Neutrophil (primary cell): ENCODE results near the gene PNKP.

Experiments
- H3K27ac ChIP-seq: fragments of 200-600 bp; sonication (generic); 2 replicates; pipeline ENCODE4 v1.5.1; 2016; ENCODE audit warnings: mild to moderate bottlenecking, moderate library complexity
- H3K27me3 ChIP-seq: fragments of 200-600 bp; sonication (generic); 2 replicates; pipeline ENCODE4 v1.6.0; 2016; ENCODE audit warnings: mild to moderate bottlenecking
- H3K36me3 ChIP-seq: fragments of 200-600 bp; sonication (generic); 2 replicates; pipeline ENCODE4 v1.5.1; 2017
- H3K4me1 ChIP-seq, 2 experiments: fragments of 200-600 bp in 1 of 2; sonication (generic) in 1 of 2; 1 replicate in 1 of 2; 2 replicates in 1 of 2; pipeline versions ENCODE4 v1.5.1 to v1.6.1; 2013 to 2016; ENCODE audit warnings: low read depth in 1 of 2, low read length in 1 of 2, mild to moderate bottlenecking in 1 of 2, moderate library complexity in 1 of 2; ENCODE audit not compliant: control insufficient read depth in 1 of 2, insufficient read depth in 1 of 2
- H3K4me3 ChIP-seq, 2 experiments: fragments of 200-600 bp in 1 of 2; sonication (generic) in 1 of 2; 1 replicate in 1 of 2; 2 replicates in 1 of 2; pipeline ENCODE4 v1.5.1; 2013 to 2016; ENCODE audit warnings: low read depth in 1 of 2, low read length in 1 of 2, mild to moderate bottlenecking in 1 of 2, moderate library complexity in 1 of 2
- H3K9me3 ChIP-seq: fragments of 200-600 bp; sonication (generic); 2 replicates; pipeline ENCODE4 v1.5.1; 2016
- CTCF ChIP-seq: fragments of 200-600 bp; sonication (generic); IDR thresholded peaks from 2 replicates; pipeline ENCODE4 v1.5.1; 2016; ENCODE audit warnings: antibody characterized with exemption

PNKP gene

GRCh38 chr19:49875857-49876421 is 8.6 kb upstream of the PNKP start:
- Histone ChIP-seq H3K9me3 (no peaks in the 10 kb centered on the region), H3K4me1 (peaks cover 21 to 24% of the 10 kb centered on the region in 2 experiments), H3K27ac (peak overlapping the region; percentile 95), H3K4me3 (peak overlapping the region; percentile 99), H3K27me3 (no peaks in the 10 kb centered on the region), H3K36me3 (peaks cover 9% of the 10 kb centered on the region)
- TF ChIP-seq CTCF, result no peak

- peaks cover 26 to 31% of the 10 kb centered on the region in 2 experiments for H3K4me1 ChIP-seq
- H3K4me3 ChIP-seq, result peak overlapping the region in 1 of 2 experiments; percentile 99
- TF ChIP-seq CTCF, result no peak
- peak overlapping the region; percentile 95 for H3K27ac ChIP-seq
- no peaks in the 10 kb centered on the region for H3K9me3 ChIP-seq
- no peaks in the 10 kb centered on the region for H3K27me3 ChIP-seq
- H3K36me3 ChIP-seq, result peaks cover 1% of the 10 kb centered on the region
Measured at GRCh38 chr19:49875177-49875576, 7.8 kb upstream of the PNKP start.

GRCh38 chr19:49874503-49875157 is 7.3 kb upstream of the PNKP start:
- H3K27me3 ChIP-seq, result no peaks in the 10 kb centered on the region
- no peaks in the 10 kb centered on the region for H3K9me3 ChIP-seq
- H3K4me1 ChIP-seq, result peaks cover 30 to 35% of the 10 kb centered on the region in 2 experiments
- no peak for TF ChIP-seq CTCF
- no peak overlapping the region for H3K4me3 ChIP-seq
- H3K36me3 ChIP-seq, result no peaks in the 10 kb centered on the region
- H3K27ac ChIP-seq, result peak overlapping the region; percentile 95

- Histone ChIP-seq H3K27ac (no peak overlapping the region), H3K36me3 (no peaks in the 10 kb centered on the region), H3K4me1 (peaks cover 27 to 32% of the 10 kb centered on the region in 2 experiments), H3K9me3 (no peaks in the 10 kb centered on the region), H3K4me3 (no peak overlapping the region), H3K27me3 (no peaks in the 10 kb centered on the region)
- no peak for TF ChIP-seq CTCF
Measured at GRCh38 chr19:49873834-49874233, 6.5 kb upstream of the PNKP start.

- Histone ChIP-seq H3K9me3 (no peaks in the 10 kb centered on the region), H3K36me3 (no peaks in the 10 kb centered on the region), H3K27ac (no peak overlapping the region), H3K4me3 (no peak overlapping the region), H3K27me3 (no peaks in the 10 kb centered on the region), H3K4me1 (peaks cover 27 to 32% of the 10 kb centered on the region in 2 experiments)
- TF ChIP-seq CTCF, result no peak
Measured at GRCh38 chr19:49873129-49873521, 5.7 kb upstream of the PNKP start.
